GM18502 (cell line): ENCODE results near the gene FHL1.
"Not testable (repeated sequence)": the region's sequence is repeated elsewhere in the genome, so short reads cannot be mapped to it uniquely, and the experiment has no call there.

Experiments used
- ATAC-seq: cut with Tn5 transposase; IDR thresholded peaks from one replicate; pipeline ENCODE4 v1.9.1; 2021; ENCODE audit warnings: mild to moderate bottlenecking; ENCODE audit not compliant: unreplicated experiment, poor library complexity

Gene FHL1

DNA sequence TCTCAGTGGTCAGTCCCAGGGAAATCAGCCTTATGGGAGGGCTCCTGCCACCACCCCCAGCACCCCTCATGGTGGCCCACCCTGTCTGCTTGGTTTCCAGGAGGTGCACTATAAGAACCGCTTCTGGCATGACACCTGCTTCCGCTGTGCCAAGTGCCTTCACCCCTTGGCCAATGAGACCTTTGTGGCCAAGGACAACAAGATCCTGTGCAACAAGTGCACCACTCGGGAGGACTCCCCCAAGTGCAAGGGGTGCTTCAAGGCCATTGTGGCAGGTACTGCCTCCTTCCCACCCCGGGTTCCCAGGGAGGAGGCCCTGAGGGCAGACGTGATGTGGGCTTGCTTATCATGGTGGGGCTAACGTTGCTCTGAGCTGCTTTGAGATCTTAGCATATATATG is 59.6 kb downstream of the FHL1 start:
- ATAC-seq, result no peak

- no peak for ATAC-seq
These were observed 60.2 kb downstream of the FHL1 start for GRCh38 chrX:136207546-136207945.

GRCh38 chrX:136209016-136209738 is 61.8 kb downstream of the FHL1 start:
- ATAC-seq, result no peak

DNA sequence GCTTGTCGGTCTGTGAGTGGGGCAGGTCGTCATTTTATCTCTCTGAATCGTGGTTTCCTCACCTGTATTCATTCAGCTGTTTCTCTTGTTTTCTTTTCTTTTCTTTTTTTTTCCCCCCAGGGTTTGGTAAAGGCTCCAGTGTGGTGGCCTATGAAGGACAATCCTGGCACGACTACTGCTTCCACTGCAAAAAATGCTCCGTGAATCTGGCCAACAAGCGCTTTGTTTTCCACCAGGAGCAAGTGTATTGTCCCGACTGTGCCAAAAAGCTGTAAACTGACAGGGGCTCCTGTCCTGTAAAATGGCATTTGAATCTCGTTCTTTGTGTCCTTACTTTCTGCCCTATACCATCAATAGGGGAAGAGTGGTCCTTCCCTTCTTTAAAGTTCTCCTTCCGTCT is 62.4 kb downstream of the FHL1 start:
- ATAC-seq, result no peak

- ATAC-seq, result no peak
These were observed 62.9 kb downstream of the FHL1 start for GRCh38 chrX:136210243-136210642.

GRCh38 chrX:136210806-136211205 is 63.5 kb downstream of the FHL1 start:
- no peak for ATAC-seq

DNA sequence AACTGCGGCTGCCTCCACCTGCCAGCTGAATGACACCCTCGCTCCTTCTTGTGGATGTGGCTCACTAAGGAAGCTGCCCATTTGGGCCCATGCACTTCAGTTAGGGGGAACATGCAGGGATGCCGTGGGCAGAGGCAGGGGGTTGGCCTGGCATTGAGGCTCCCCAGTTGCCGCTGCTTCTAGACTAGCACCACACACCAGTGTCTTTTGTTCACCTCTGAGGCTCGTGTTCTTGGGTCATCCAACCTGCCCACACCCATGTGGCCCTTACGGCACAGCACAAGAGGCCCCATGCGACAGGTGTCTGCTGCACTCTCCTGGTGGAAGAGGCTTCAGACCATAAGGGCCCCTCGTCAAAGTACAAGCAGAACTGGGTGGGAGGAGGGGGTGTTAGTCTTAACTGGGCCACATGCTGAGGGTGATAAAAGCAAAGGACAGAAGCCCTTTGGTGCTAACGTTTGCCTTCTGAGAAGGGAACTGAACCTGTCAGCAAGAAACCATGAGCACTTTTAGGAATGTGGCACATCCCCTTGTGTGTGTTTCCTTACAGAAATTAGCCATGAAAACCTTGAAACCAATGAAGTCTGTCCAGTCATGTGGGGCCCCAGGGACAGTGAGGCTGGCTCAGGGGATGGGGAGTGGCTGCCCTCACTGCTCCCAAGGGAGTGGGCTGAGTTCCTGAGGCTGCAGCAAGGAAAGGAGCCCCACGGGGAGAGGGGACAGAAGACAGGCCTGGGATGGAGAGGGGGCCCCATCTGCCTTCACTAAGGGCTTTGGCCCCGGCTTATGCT is 64.6 kb downstream of the FHL1 start:
- no peak for ATAC-seq

- no peak for ATAC-seq
These were observed 65.3 kb downstream of the FHL1 start for GRCh38 chrX:136212557-136213111.

DNA sequence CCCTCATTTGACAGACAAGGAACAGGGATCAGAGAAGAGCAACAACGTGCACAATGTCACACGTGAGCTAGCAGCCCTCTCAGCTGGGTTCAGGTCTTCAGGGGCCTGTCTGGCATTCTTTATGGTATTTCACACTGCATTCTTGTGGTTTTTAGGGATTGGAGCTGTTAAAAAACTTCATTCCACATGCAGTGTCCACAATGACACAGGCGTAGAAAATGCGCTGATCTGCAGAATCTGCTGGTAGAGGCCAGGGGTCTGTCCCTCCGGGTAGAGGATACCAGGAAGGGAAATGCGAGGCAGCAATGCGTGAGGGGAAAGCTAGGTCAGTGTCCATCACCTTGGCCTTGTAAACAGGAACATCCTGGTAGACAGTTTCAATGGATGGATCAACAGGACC is 67.2 kb downstream of the FHL1 start:
- ATAC-seq, result no peak

- no peak for ATAC-seq
These were observed 68.2 kb downstream of the FHL1 start for GRCh38 chrX:136215559-136215958.

DNA sequence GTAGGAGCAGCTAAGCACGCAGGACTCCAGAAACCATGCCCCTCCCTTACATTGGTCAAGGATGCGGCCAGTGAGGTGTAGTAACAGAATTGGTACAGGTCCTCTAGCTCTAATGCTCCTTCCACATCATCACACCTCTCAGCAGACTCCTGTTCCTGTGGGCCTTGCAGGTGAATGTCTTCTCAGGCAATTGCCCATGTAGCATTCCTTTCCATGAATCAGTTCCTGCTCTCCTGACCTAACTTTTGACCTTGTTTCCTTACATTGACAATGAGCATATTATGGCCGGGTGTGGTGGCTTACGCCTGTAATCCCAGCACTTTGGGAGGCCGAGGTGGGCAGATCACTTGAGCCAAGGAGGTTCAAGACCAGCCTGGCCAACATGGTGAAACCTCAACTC is 72.6 kb downstream of the FHL1 start:
- ATAC-seq, result no peak

GRCh38 chrX:136220540-136220939 is 73.2 kb downstream of the FHL1 start:
- ATAC-seq, result no peak

DNA sequence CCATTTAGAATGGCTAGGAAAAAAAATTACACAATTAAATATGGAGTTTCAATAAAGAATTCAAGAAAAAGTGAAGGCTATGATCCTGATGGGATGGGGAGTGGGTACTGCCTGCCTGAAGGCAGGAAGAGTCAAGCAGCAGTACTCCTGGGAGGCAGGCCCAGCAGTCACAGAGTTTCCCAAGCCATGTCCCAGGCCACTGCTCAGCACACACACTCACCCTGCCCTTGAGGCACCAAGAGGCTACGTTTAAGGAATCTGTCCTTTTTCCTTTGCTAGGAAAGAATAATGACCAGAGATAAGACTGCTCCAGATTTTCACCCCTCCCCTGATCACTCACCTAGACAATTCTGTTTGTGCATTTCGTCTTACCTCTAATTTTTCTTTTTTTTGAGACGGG is 73.6 kb downstream of the FHL1 start:
- ATAC-seq, result no peak

GRCh38 chrX:136221851-136222513 is 74.6 kb downstream of the FHL1 start:
- no peak for ATAC-seq

GRCh38 chrX:136227074-136227473 is 79.7 kb downstream of the FHL1 start:
- no peak for ATAC-seq

DNA sequence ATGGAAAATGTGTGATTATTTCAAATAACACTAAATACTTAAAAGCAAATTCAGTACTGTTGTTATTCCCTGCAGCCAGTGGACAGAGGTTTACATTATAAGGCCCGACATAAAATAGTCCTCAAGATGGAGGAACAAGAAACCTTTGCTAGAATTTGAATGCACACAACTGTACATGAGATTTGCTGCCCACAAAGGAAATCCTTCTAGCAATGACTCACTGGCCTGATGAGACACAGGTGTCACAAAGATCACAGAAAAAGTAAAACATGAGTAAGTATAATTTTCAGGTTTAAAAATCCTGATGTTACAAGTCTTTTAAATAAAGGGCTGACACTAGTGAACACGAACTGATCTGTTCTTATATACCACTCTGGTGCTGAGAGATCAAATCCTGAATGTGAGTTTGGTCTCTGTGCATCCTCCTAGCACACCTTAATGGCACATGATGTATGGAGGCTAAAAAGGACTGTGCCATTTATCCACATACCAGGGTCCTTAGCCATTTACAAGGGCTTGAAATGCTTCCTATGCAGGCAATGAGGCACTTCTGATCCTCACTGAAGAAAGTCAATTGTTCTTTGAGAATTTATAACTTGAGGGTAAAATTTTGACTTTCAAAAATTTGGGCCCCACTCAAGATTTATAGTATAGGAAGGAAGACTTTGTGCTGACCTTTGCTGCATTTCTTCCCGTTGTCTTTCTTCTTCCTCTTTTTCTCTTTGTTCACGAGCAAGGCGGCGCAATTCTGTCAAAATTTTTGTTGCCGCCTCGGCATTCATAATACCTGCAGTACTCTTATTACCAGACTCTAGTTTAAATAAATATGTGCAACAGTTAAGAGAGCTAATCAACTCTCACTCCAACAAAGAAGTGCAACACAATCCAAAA is 80.9 kb downstream of the FHL1 start:
- peak; percentile 73 for ATAC-seq

DNA sequence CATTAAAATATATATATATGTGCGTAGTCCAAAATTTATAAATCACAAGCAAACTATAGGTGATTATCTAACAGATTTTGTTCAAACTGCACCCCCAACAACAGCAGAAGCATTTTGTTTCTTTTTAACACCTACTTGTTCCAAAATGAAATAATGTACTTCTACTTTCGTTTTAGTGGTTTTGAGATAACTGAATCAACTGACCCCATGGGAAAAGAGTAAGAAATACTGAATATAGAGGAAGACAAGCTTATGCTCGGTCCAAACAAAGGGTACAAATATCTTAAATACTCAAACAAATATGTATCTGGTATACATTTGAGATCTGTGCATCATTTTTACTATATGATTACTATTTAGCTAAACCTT is 81.5 kb downstream of the FHL1 start:
- ATAC-seq, result peak; percentile 45

DNA sequence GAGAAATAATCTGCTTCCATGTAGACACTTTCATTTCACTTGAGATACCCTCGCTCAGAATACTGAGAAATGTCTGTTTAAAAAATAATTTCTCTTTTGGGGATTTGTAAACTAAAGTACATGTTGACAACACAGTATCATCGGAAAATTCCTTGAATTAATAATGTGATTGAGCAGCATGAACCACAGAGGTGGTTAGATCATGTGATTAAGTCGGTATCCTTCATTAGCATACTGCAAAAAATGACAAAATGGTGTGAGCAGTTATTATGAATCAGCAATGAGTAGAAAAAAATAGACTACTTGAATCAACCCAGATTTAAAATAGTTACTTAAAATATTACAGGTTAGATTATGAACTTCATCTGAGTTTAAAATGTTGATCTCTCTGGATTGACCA is 89.7 kb downstream of the FHL1 start:
- no peak for ATAC-seq

DNA sequence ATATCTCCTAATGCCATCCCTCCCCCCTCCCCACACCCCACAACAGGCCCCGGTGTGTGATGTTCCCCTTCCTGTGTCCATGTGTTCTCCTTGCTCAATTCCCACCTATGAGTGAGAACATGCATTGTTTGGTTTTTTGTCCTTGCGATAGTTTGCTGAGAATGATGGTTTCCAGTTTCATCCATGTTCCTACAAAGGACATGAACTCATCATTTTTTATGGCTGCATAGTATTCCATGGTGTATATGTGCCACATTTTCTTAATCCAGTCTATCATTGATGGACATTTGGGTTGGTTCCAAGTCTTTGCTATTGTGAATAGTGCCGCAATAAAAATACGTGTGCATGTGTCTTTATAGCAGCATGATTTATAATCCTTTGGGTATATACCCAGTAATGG is 90.5 kb downstream of the FHL1 start:
- not testable (repeated sequence) for ATAC-seq

DNA sequence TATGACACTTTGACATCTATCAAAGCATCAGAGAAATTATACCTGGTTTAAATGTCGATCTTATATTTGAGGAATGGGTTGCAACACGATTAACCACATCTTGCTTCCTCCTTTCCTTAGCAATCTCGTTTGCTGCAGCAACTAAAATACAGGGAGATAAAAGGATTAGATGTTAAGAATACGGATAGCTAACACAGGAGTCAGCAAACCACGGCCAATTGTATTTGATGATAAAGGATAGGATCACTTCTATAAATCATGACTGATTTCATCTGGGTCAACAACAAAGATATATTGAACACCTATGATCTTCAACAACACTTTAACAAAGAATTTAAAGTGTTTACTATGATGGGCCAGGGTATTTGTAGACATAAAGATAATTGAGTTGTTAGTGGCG is 98.9 kb downstream of the FHL1 start:
- ATAC-seq, result no peak
